Uterus (tissue), 4 donors: ENCODE results near the gene RNF215. TPM values are rescaled to one million over a fixed set of nuclear protein-coding genes. Genes with fewer than 3 reads are reported as not detected.
A peak's percentile ranks its signal among the peaks of the same experiment; 100 is the strongest.

ENCODE experiments used
- DNase-seq, 2 donors: peaks; one replicate each; pipeline ENCODE4 v3.0.0-alpha.2; 2019 to 2020
- H3K27ac ChIP-seq, 2 donors: fragments of 200-600 bp; sonication (generic); 1 replicate in 1 of 2; 2 replicates in 1 of 2; pipeline ENCODE4 v1.5.1; 2016 to 2018
- H3K27me3 ChIP-seq, 2 donors: fragments of 200-600 bp; sonication (generic); one replicate each; pipeline ENCODE4 v1.5.1; 2018 to 2019; ENCODE audit warnings: control low read depth in 1 of 2
- H3K36me3 ChIP-seq, 2 donors: fragments of 200-600 bp; sonication (generic); one replicate each; pipeline ENCODE4 v1.5.1; 2019; ENCODE audit warnings: control low read depth in 1 of 2
- H3K4me1 ChIP-seq, 2 donors: fragments of 200-600 bp; sonication (generic); one replicate each; pipeline ENCODE4 v1.5.1; 2018 to 2019; ENCODE audit warnings: control low read depth in 1 of 2
- H3K4me3 ChIP-seq, 2 donors: fragments of 200-600 bp; sonication (generic); 1 replicate in 1 of 2; 2 replicates in 1 of 2; pipeline ENCODE4 v1.5.1; 2018 to 2019; ENCODE audit warnings: mild to moderate bottlenecking in 1 of 2
- H3K9me3 ChIP-seq, 2 donors: fragments of 200-600 bp; sonication (generic); one replicate each; pipeline ENCODE4 v1.5.1; 2019; ENCODE audit warnings: control low read depth in 1 of 2
- CTCF ChIP-seq, 4 experiments: fragments of 200-600 bp in 2 of 4; fragments of 450-650 bp in 2 of 4; sonication (generic) in 2 of 4; IDR thresholded peaks; one replicate each; pipeline ENCODE4 v1.5.1; 2016 to 2019; ENCODE audit warnings: antibody characterized with exemption in 4 of 4, mild to moderate bottlenecking in 2 of 4, moderate library complexity in 1 of 4
- POLR2A ChIP-seq, 2 donors: fragments of 450-650 bp; IDR thresholded peaks; one replicate each; pipeline ENCODE4 v1.6.1; 2016; ENCODE audit warnings: antibody characterized with exemption in 2 of 2, mild to moderate bottlenecking in 1 of 2, moderate library complexity in 1 of 2
- intact Hi-C: fragments of 100-400 bp; cut with DNase I; formaldehyde crosslinking; loops from one replicate; pipeline ENCODE4 v1.15.1; 2023; ENCODE audit warnings: low total_unique reads
- total RNA-seq, 4 donors: library from RNA; depleted of rRNA in 3 of 4; stranded (reverse); fragments of >200 nt in 3 of 4; gene quantifications; one replicate each; pipeline versions ENCODE4 v1.1.0 to v1.2.4, GENCODE V29; 2014 to 2023
- donor health status: DM: yes; HTN: yes; CAD: no.

RNF215 gene
- total RNA-seq, 4 donors from 2014 or later = 8.2 to 25.9 (median 18.9) TPM

DNA sequence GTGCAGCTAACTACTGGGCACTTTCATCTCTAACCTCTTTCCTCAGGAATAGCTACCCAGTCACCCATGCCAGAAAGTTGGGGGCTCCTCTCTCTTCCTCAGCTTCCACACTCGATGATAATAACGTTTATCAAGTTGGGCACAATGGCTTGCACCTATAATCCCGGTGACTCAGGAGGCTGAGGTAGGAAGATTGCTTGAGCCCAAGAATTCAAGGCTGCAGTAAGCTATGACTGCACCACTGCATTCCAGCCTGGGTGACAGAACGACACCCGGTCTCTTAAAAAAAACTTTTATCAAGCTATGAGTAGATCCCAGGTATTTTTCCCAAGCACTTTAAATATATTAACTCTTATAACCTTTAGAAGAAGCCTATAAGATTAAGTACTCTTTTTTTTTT lies 32.6 kb downstream of the RNF215 start:
- no peaks in the 10 kb centered on the region for H3K27me3 ChIP-seq
- no peaks in the 10 kb centered on the region for H3K9me3 ChIP-seq
- H3K27ac ChIP-seq = no peak overlapping the region
- intact Hi-C loops = no loop called here
- H3K4me3 ChIP-seq = peak overlapping the region in 1 of 2 donors; percentile 84
- DNase-seq = no peak
- TF ChIP-seq POLR2A (IDR thresholded peaks at IDR 0.05) (no peak), CTCF (IDR thresholded peaks at IDR 0.05) (no peak)
- H3K36me3 ChIP-seq = no peaks in the 10 kb centered on the region
- peaks cover 9 to 18% of the 10 kb centered on the region in 2 donors for H3K4me1 ChIP-seq

GRCh38 chr22:30351226-30351625 lies 36.0 kb downstream of the RNF215 start:
- no peak for DNase-seq
- no peaks in the 10 kb centered on the region for H3K36me3 ChIP-seq
- H3K27ac ChIP-seq = no peak overlapping the region
- H3K27me3 ChIP-seq = no peaks in the 10 kb centered on the region
- intact Hi-C loops = no loop called here
- TF ChIP-seq POLR2A (IDR thresholded peaks at IDR 0.05) (no peak), CTCF (IDR thresholded peaks at IDR 0.05) (no peak)
- H3K4me3 ChIP-seq = no peak overlapping the region
- peaks cover 9 to 18% of the 10 kb centered on the region in 2 donors for H3K4me1 ChIP-seq
- no peaks in the 10 kb centered on the region for H3K9me3 ChIP-seq

DNA sequence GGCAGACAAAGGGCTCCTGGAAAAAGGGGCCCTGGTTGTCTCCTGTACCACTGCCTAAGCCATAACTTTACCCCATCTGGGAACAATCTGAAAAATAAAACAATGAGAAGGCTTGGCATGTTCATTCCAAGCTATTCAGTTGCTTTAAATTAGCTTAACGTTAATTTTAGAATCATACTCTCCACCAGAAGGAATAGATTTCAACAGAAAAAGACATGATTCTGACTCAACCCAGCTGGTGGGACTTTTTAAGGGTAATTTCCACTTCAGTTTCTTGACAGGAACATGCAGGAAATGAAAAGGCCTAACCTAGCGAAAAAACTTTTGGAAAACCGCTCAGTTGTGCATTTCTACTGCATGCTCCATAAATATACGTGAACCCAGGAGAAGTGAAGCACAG lies 38.4 kb downstream of the RNF215 start:
- Histone ChIP-seq H3K27ac (no peak overlapping the region), H3K4me3 (no peak overlapping the region), H3K27me3 (no peaks in the 10 kb centered on the region), H3K9me3 (no peaks in the 10 kb centered on the region), H3K4me1 (peaks cover 0 to 4% of the 10 kb centered on the region in 2 donors), H3K36me3 (no peaks in the 10 kb centered on the region)
- no peak for TF ChIP-seq POLR2A (IDR thresholded peaks at IDR 0.05)
- no peak for TF ChIP-seq CTCF (IDR thresholded peaks at IDR 0.05)
- no peak for DNase-seq
- intact Hi-C loops = no loop called here

DNA sequence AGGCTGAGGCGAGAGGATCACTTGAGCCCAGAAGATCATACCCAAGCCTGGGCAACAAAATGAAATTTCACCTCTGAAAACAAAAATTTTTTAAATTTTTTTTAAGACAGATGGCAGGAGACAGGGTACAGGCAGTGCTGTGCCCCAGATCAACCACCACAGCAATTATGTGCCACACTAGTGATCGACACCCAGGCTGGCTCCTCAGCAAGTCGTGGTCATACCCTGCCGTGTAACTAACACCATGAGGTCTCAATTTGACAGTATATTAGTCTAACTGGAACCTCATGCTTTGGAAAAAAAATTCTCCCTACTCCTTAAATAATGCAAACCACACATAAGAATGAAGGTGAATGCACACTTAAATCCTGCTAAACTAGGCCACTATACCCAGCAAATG lies 38.8 kb downstream of the RNF215 start:
- H3K36me3 ChIP-seq = no peaks in the 10 kb centered on the region
- TF ChIP-seq POLR2A (IDR thresholded peaks at IDR 0.05) (no peak), CTCF (IDR thresholded peaks at IDR 0.05) (no peak)
- no peaks in the 10 kb centered on the region for H3K4me1 ChIP-seq
- no peaks in the 10 kb centered on the region for H3K27me3 ChIP-seq
- intact Hi-C loops = no loop called here
- no peak overlapping the region for H3K4me3 ChIP-seq
- no peaks in the 10 kb centered on the region for H3K9me3 ChIP-seq
- no peak overlapping the region for H3K27ac ChIP-seq
- DNase-seq = no peak

- Histone ChIP-seq H3K9me3 (no peaks in the 10 kb centered on the region), H3K27ac (no peak overlapping the region), H3K36me3 (no peaks in the 10 kb centered on the region), H3K27me3 (no peaks in the 10 kb centered on the region), H3K4me3 (no peak overlapping the region), H3K4me1 (no peaks in the 10 kb centered on the region)
- TF ChIP-seq CTCF (IDR thresholded peaks at IDR 0.05) (no peak), POLR2A (IDR thresholded peaks at IDR 0.05) (no peak)
- intact Hi-C loops = no loop called here
- DNase-seq = no peak
These were observed 39.8 kb downstream of the RNF215 start for GRCh38 chr22:30347255-30347892.
